Stimulated activated CD4-positive, alpha-beta T cell treated with anti-CD3 and anti-CD28 coated beads, Interleukin-4, amount 100 ng/mL, for 48 hours (primary cell): ENCODE measurements around the gene GTF2B.
"Not testable (repeated sequence)": the region's sequence is repeated elsewhere in the genome, so short reads cannot be mapped to it uniquely, and the experiment has no call there.

ENCODE experiments used
- DNase-seq, 2 donors: peaks; one replicate each; pipeline ENCODE4 v3.0.0-alpha.2; 2020; ENCODE audit warnings: low read depth in 2 of 2

GTF2B gene

GRCh38 chr1:88885933-88886332, 5.4 kb downstream of the GTF2B start:
- DNase-seq: no peak

- no peak for DNase-seq
Observed at GRCh38 chr1:88883156-88883555, 8.2 kb downstream of the GTF2B start.

- DNase-seq: not testable (repeated sequence)
Observed at GRCh38 chr1:88880717-88881116, 10.7 kb downstream of the GTF2B start.

- no peak for DNase-seq
Observed at GRCh38 chr1:88878731-88879130, 12.6 kb downstream of the GTF2B start.

- DNase-seq: no peak
Observed at GRCh38 chr1:88877911-88878310, 13.5 kb downstream of the GTF2B start.

GRCh38 chr1:88877382-88877825, 14.0 kb downstream of the GTF2B start:
- no peak for DNase-seq

GRCh38 chr1:88876573-88877365, 14.6 kb downstream of the GTF2B start:
- no peak for DNase-seq

- DNase-seq: no peak
Observed at GRCh38 chr1:88875595-88875994, 15.8 kb downstream of the GTF2B start.

- DNase-seq: no peak
Observed at GRCh38 chr1:88873737-88874349, 17.5 kb downstream of the GTF2B start.

GRCh38 chr1:88869644-88870043, 21.7 kb downstream of the GTF2B start:
- DNase-seq: not testable (repeated sequence)

GRCh38 chr1:88867743-88868521, 23.4 kb downstream of the GTF2B start:
- no peak for DNase-seq

- DNase-seq: no peak
Observed at GRCh38 chr1:88851303-88852063, 39.9 kb downstream of the GTF2B start.

- no peak for DNase-seq
Observed at GRCh38 chr1:88847643-88848042, 43.7 kb downstream of the GTF2B start.

- no peak for DNase-seq
Observed at GRCh38 chr1:88825721-88826120, 65.6 kb downstream of the GTF2B start.

GRCh38 chr1:88819642-88820041, 71.7 kb downstream of the GTF2B start:
- DNase-seq: not testable (repeated sequence)

- no peak for DNase-seq
Observed at GRCh38 chr1:88813471-88813870, 77.9 kb downstream of the GTF2B start.

GRCh38 chr1:88812366-88812765, 79.0 kb downstream of the GTF2B start:
- DNase-seq: no peak

GRCh38 chr1:88803444-88803843, 87.9 kb downstream of the GTF2B start:
- no peak for DNase-seq

- no peak for DNase-seq
Observed at GRCh38 chr1:88802950-88803349, 88.4 kb downstream of the GTF2B start.
